SK-N-SH (cell line): ENCODE data around the gene PPHLN1. TPM values are rescaled to one million over a fixed set of nuclear protein-coding genes. Genes with fewer than 3 reads are reported as not detected.

ENCODE experiments used
- CTCF ChIA-PET: fragments of 300-600, 350-600 bp; formaldehyde crosslinking; extraction: SDS; loops from one replicate; lab custom pipeline; 2021; lab: Yijun Ruan, JAX
- POLR2A ChIA-PET: fragments of 350-600 bp; sonication (Branson Sonifier 250); formaldehyde crosslinking; extraction: SDS; loops from one replicate; lab custom pipeline; 2020; ENCODE audit warnings: antibody characterized with exemption, inconsistent platforms; lab: Yijun Ruan, JAX
- DNase-seq: peaks from one replicate; pipeline ENCODE4 v3.0.0; 2012
- H2AFZ ChIP-seq: fragments of 200-600 bp; sonication (generic); 2 replicates; pipeline ENCODE4 v1.8.1; 2016; ENCODE audit warnings: antibody characterized with exemption, mild to moderate bottlenecking, low read depth
- H3F3A ChIP-seq: fragments of 200-600 bp; sonication (generic); replicated peaks from 2 replicates; pipeline ENCODE3; 2016; ENCODE audit warnings: antibody characterized with exemption, mild to moderate bottlenecking; ENCODE audit not compliant: insufficient read depth
- H3K27ac ChIP-seq, 2 experiments: fragments of 200-500 bp in 1 of 2; fragments of 200-600 bp in 1 of 2; sonication (Bioruptor generic) in 1 of 2; sonication (generic), shearing (Covaris generic) in 1 of 2; 2 replicates each; pipeline versions ENCODE4 v1.5.1 to v1.6.1; 2014 to 2016; ENCODE audit warnings: low read depth in 2 of 2, inconsistent platforms in 1 of 2, low read length in 1 of 2, mild to moderate bottlenecking in 1 of 2, mixed read lengths in 1 of 2
- H3K27me3 ChIP-seq: fragments of 200-600 bp; sonication (generic), shearing (Covaris generic); 2 replicates; pipeline ENCODE4 v1.6.1; 2016; ENCODE audit warnings: mixed run types; ENCODE audit not compliant: insufficient read depth
- H3K36me3 ChIP-seq, 2 experiments: fragments of 200-500 bp in 1 of 2; fragments of 200-600 bp in 1 of 2; sonication (Bioruptor generic) in 1 of 2; sonication (generic) in 1 of 2; replicated peaks in 1 of 2; 2 replicates each; pipeline versions ENCODE3 to v1.5.1; 2014 to 2016; ENCODE audit warnings: low read length in 1 of 2, mild to moderate bottlenecking in 1 of 2; ENCODE audit not compliant: insufficient read depth in 2 of 2, control insufficient read depth in 1 of 2
- H3K4me1 ChIP-seq, 2 experiments: fragments of 200-500 bp in 1 of 2; fragments of 200-600 bp in 1 of 2; sonication (Bioruptor generic) in 1 of 2; sonication (generic), shearing (Covaris generic) in 1 of 2; 2 replicates each; pipeline versions ENCODE4 v1.5.1 to v1.6.1; 2014 to 2016; ENCODE audit warnings: low read depth in 1 of 2, low read length in 1 of 2, mixed run types in 1 of 2; ENCODE audit not compliant: insufficient read depth in 2 of 2, control insufficient read depth in 1 of 2
- H3K4me2 ChIP-seq: fragments of 200-600 bp; sonication (generic), shearing (Covaris generic); 2 replicates; pipeline ENCODE4 v1.6.1; 2017; ENCODE audit warnings: mixed run types
- H3K4me3 ChIP-seq, 2 experiments: fragments of 200-500 bp in 1 of 2; fragments of 200-600 bp in 1 of 2; sonication (Bioruptor generic) in 1 of 2; sonication (generic), shearing (Covaris generic) in 1 of 2; 2 replicates each; pipeline versions ENCODE4 v1.5.1 to v1.8.1; 2014 to 2016; ENCODE audit warnings: low read depth in 2 of 2, inconsistent platforms in 1 of 2, low read length in 1 of 2, mild to moderate bottlenecking in 1 of 2, mixed read lengths in 1 of 2, moderate library complexity in 1 of 2
- H3K79me2 ChIP-seq: fragments of 200-600 bp; sonication (generic); 2 replicates; pipeline ENCODE4 v1.8.1; 2017; ENCODE audit warnings: mild to moderate bottlenecking; ENCODE audit not compliant: insufficient read depth
- H3K9ac ChIP-seq: fragments of 200-600 bp; sonication (generic); 2 replicates; pipeline ENCODE4 v1.6.1; 2017; ENCODE audit warnings: mixed run types
- H3K9me2 ChIP-seq: fragments of 200-600 bp; sonication (generic); 2 replicates; pipeline ENCODE4 v1.6.1; 2017; ENCODE audit warnings: mixed run types
- H3K9me3 ChIP-seq: fragments of 200-600 bp; sonication (generic); 2 replicates; pipeline ENCODE4 v1.6.1; 2017; ENCODE audit warnings: mixed run types, mild to moderate bottlenecking, moderate library complexity
- H4K20me1 ChIP-seq: fragments of 200-600 bp; sonication (generic); 2 replicates; pipeline ENCODE4 v1.6.1; 2017; ENCODE audit warnings: mild to moderate bottlenecking, mixed run types; ENCODE audit not compliant: insufficient read depth
- FOSL2 ChIP-seq: IDR thresholded peaks from 2 replicates; pipeline ENCODE4 v1.4.0; 2012; ENCODE audit warnings: low read depth, mild to moderate bottlenecking, moderate library complexity, borderline replicate concordance
- FOXJ3 ChIP-seq: sonication (generic); formaldehyde crosslinking; IDR thresholded peaks from 2 replicates; pipeline ENCODE4 v1.5.1; 2020; ENCODE audit warnings: mild to moderate bottlenecking, missing genetic modification reagents
- JUND ChIP-seq: IDR thresholded peaks from 2 replicates; pipeline ENCODE4 v1.4.0; 2012
- MAX ChIP-seq: IDR thresholded peaks from 2 replicates; pipeline ENCODE4 v1.4.0; 2012; ENCODE audit warnings: low read depth
- REST ChIP-seq: IDR thresholded peaks from 2 replicates; pipeline ENCODE4 v1.6.1; 2012; ENCODE audit warnings: mild to moderate bottlenecking, low read depth, low read length, moderate library complexity
- SIN3A ChIP-seq: IDR thresholded peaks from 2 replicates; pipeline ENCODE4 v1.6.1; 2012; ENCODE audit warnings: low read depth, mild to moderate bottlenecking, low read length, moderate library complexity, borderline replicate concordance
- ZBTB33 ChIP-seq: IDR thresholded peaks from 2 replicates; pipeline ENCODE4 v1.4.0; 2012; ENCODE audit warnings: low read depth, borderline replicate concordance
- WGBS: methylation state at CpG from one replicate; pipeline ENCODE4 v1.1.6; 2017; ENCODE audit warnings: low lambda C conversion rate; 5-methylcytosine and 5-hydroxymethylcytosine counted together
- polyA plus RNA-seq, 3 experiments: library from polyadenylated mRNA; depleted of rRNA; stranded (reverse); fragments of >200 nt; gene quantifications; 2 replicates each; pipeline ENCODE4 v1.2.3, GENCODE V29; 2012

The PPHLN1 gene
- polyA plus RNA-seq, 1 of the 3 experiments (the other 2 are of a cell fraction), result 55.4 TPM

GRCh38 chr12:42361909-42362646, 36.1 kb downstream of the PPHLN1 start:
- Histone ChIP-seq H3K9ac (no peak overlapping the region), H3K27me3 (no peaks in the 10 kb centered on the region), H2AFZ (no peak overlapping the region), H4K20me1 (no peaks in the 10 kb centered on the region), H3F3A (peaks cover 3% of the 10 kb centered on the region), H3K27ac (no peak overlapping the region), H3K36me3 (peaks cover 13 to 18% of the 10 kb centered on the region in 2 experiments), H3K9me2 (no peaks in the 10 kb centered on the region), H3K4me2 (no peak overlapping the region), H3K9me3 (no peaks in the 10 kb centered on the region), H3K4me1 (no peaks in the 10 kb centered on the region; a peak in 1 of 4 replicates), H3K79me2 (peaks cover 42% of the 10 kb centered on the region), H3K4me3 (no peak overlapping the region)
- ChIA-PET CTCF (interaction anchor here (1.1 to 1.5 kb wide), 2 partner anchors 10 to 30 kb away, joined by 3 to 5 read pairs; no protein-coding TSS in a partner anchor), POLR2A (no interaction called here)
- DNase-seq, result no peak
- WGBS, result 72% methylated on average over 4 of the region's 4 CpGs
- no peak for TF ChIP-seq REST

GRCh38 chr12:42362647-42363260, 36.8 kb downstream of the PPHLN1 start:
- H3K4me1 ChIP-seq, result no peaks in the 10 kb centered on the region; a peak in 1 of 4 replicates
- CTCF ChIA-PET, result interaction anchor here (1.1 to 1.5 kb wide), 2 partner anchors 9 to 31 kb away, joined by 3 to 5 read pairs; no protein-coding TSS in a partner anchor
- H3K9me3 ChIP-seq, result no peaks in the 10 kb centered on the region
- peaks cover 9 to 14% of the 10 kb centered on the region in 2 experiments for H3K36me3 ChIP-seq
- no peaks in the 10 kb centered on the region for H3K9me2 ChIP-seq
- H3K27ac ChIP-seq, result 0 out of 4 replicates have a peak overlapping the region, but pooled peaks of 1 of the 2 experiments have one; percentile 23
- no peak overlapping the region for H3K4me3 ChIP-seq
- H2AFZ ChIP-seq, result no peak overlapping the region
- no peak for DNase-seq
- no peaks in the 10 kb centered on the region for H4K20me1 ChIP-seq
- H3F3A ChIP-seq, result peaks cover 3% of the 10 kb centered on the region
- TF ChIP-seq FOXJ3 (CRISPR knock-in tag), result no peak
- TF ChIP-seq FOSL2, result no peak
- TF ChIP-seq JUND, result no peak
- TF ChIP-seq SIN3A, result no peak
- TF ChIP-seq ZBTB33, result no peak
- TF ChIP-seq MAX, result no peak
- H3K27me3 ChIP-seq, result no peaks in the 10 kb centered on the region
- peaks cover 42% of the 10 kb centered on the region for H3K79me2 ChIP-seq
- POLR2A ChIA-PET, result no interaction called here
- no peak overlapping the region for H3K9ac ChIP-seq
- H3K4me2 ChIP-seq, result no peak overlapping the region
